ENCODE data around the gene ARL9. TPM values are rescaled to one million over a fixed set of nuclear protein-coding genes. Genes with fewer than 3 reads are reported as not detected.

ARL9 gene
- total RNA-seq, 1 experiment from 2014 or later: 0.36 TPM

GRCh38 chr4:56469489-56470210 is 35.9 kb upstream of the ARL9 start:
- Mint-ChIP-seq H3K27me3 (ENCODE audit: insufficient read depth, unreplicated experiment) (no peaks in the 10 kb centered on the region), H3K4me1 (ENCODE audit: low read depth, unreplicated experiment) (peaks cover 2% of the 10 kb centered on the region), H3K4me3 (ENCODE audit: unreplicated experiment) (peak overlapping the region; percentile 99), H3K27ac (ENCODE audit: unreplicated experiment) (no peak overlapping the region), H3K36me3 (ENCODE audit: insufficient read depth, unreplicated experiment) (peaks cover 67% of the 10 kb centered on the region), H3K9me3 (ENCODE audit: unreplicated experiment) (no peaks in the 10 kb centered on the region)
- no peak for TF ChIP-seq CTCF (IDR thresholded peaks at IDR 0.05; ENCODE audit: insufficient read depth in 1 of 2, low read depth in 1 of 2, low read length in 1 of 2, severe bottlenecking in 1 of 2, unreplicated experiment in 1 of 2)
- intact Hi-C loops (cut with micrococcal nuclease; ENCODE audit: unreplicated experiment): no loop called here
- BruUV-seq (replicated peaks): no TSS peak
- ChIA-PET CTCF (interaction anchor here (1.0 kb wide), 1 partner anchor 34 kb away, joined by 3 read pairs; the partner anchor contains the start of genes PAICS and PPAT), POLR2A (interaction anchor here (0.7 to 0.8 kb wide), 2 partner anchors 25 to 82 kb away, joined by 3 to 5 read pairs; partner anchors contain the start of gene AASDH)
- no peaks in the 10 kb centered on the region for H3K27me3 ChIP-seq (replicated peaks; ENCODE audit: control insufficient read depth, insufficient read depth, low read length)
- H3K4me3 ChIP-seq (ENCODE audit: low read depth, low read length): no peak overlapping the region
- DNase-seq: no peak
- peaks cover 20% of the 10 kb centered on the region for H3K4me1 ChIP-seq
- no peaks in the 10 kb centered on the region for H3K36me3 ChIP-seq (ENCODE audit: control insufficient read depth, insufficient read depth, low read length)
- H3K9me3 ChIP-seq: no peaks in the 10 kb centered on the region

GRCh38 chr4:56475917-56476316 is 29.7 kb upstream of the ARL9 start:
- intact Hi-C loops (cut with micrococcal nuclease; ENCODE audit: unreplicated experiment): no loop called here
- Mint-ChIP-seq H3K4me1 (ENCODE audit: low read depth, unreplicated experiment) (no peaks in the 10 kb centered on the region), H3K27ac (ENCODE audit: unreplicated experiment) (no peak overlapping the region), H3K4me3 (ENCODE audit: unreplicated experiment) (no peak overlapping the region), H3K36me3 (ENCODE audit: insufficient read depth, unreplicated experiment) (peaks cover 78% of the 10 kb centered on the region), H3K9me3 (ENCODE audit: unreplicated experiment) (no peaks in the 10 kb centered on the region), H3K27me3 (ENCODE audit: insufficient read depth, unreplicated experiment) (no peaks in the 10 kb centered on the region)
- Histone ChIP-seq H3K4me1 (no peaks in the 10 kb centered on the region), H3K36me3 (ENCODE audit: control insufficient read depth, insufficient read depth, low read length) (peaks cover 2% of the 10 kb centered on the region), H3K9me3 (no peaks in the 10 kb centered on the region), H3K4me3 (ENCODE audit: low read depth, low read length) (no peak overlapping the region), H3K27me3 (replicated peaks; ENCODE audit: control insufficient read depth, insufficient read depth, low read length) (no peaks in the 10 kb centered on the region)
- ChIA-PET CTCF (no interaction called here), POLR2A (no interaction called here)
- no peak for TF ChIP-seq CTCF (IDR thresholded peaks at IDR 0.05; ENCODE audit: insufficient read depth in 1 of 2, low read depth in 1 of 2, low read length in 1 of 2, severe bottlenecking in 1 of 2, unreplicated experiment in 1 of 2)
- BruUV-seq (replicated peaks): no TSS peak
- no peak for DNase-seq

- Histone ChIP-seq H3K27me3 (replicated peaks; ENCODE audit: control insufficient read depth, insufficient read depth, low read length) (no peaks in the 10 kb centered on the region), H3K4me1 (no peaks in the 10 kb centered on the region), H3K9me3 (no peaks in the 10 kb centered on the region), H3K36me3 (ENCODE audit: control insufficient read depth, insufficient read depth, low read length) (peaks cover 2% of the 10 kb centered on the region), H3K4me3 (ENCODE audit: low read depth, low read length) (no peak overlapping the region)
- ChIA-PET CTCF (no interaction called here), POLR2A (no interaction called here)
- DNase-seq: no peak
- Mint-ChIP-seq H3K9me3 (ENCODE audit: unreplicated experiment) (no peaks in the 10 kb centered on the region), H3K36me3 (ENCODE audit: insufficient read depth, unreplicated experiment) (peaks cover 82% of the 10 kb centered on the region), H3K27ac (ENCODE audit: unreplicated experiment) (no peak overlapping the region), H3K4me1 (ENCODE audit: low read depth, unreplicated experiment) (no peaks in the 10 kb centered on the region), H3K4me3 (ENCODE audit: unreplicated experiment) (no peak overlapping the region), H3K27me3 (ENCODE audit: insufficient read depth, unreplicated experiment) (no peaks in the 10 kb centered on the region)
- intact Hi-C loops (cut with micrococcal nuclease; ENCODE audit: unreplicated experiment): no loop called here
- TF ChIP-seq CTCF (IDR thresholded peaks at IDR 0.05; ENCODE audit: insufficient read depth in 1 of 2, low read depth in 1 of 2, low read length in 1 of 2, severe bottlenecking in 1 of 2, unreplicated experiment in 1 of 2): no peak
- BruUV-seq (replicated peaks): TSS peak; percentile 7
Observed at GRCh38 chr4:56477192-56477702, 28.3 kb upstream of the ARL9 start.

Data from Caco-2 (cell line).